ENCODE measurements around the gene NLRP8.
"Not testable (repeated sequence)": the region's sequence is repeated elsewhere in the genome, so short reads cannot be mapped to it uniquely, and the experiment has no call there.

Gene NLRP8

GRCh38 chr19:55985254-55985653, 37.6 kb downstream of the NLRP8 start:
- FAIRE-seq: no peak
- TF ChIP-seq TAF1 (IDR thresholded peaks at IDR 0.05; ENCODE audit: borderline replicate concordance, low read depth, low read length) (no peak), POLR2AphosphoS5 (IDR thresholded peaks at IDR 0.05; ENCODE audit: low read depth, low read length) (no peak), POLR2A (IDR thresholded peaks at IDR 0.05; ENCODE audit: low read depth, low read length) (no peak)

GRCh38 chr19:55986487-55986886, 38.9 kb downstream of the NLRP8 start, which contains the start of gene NLRP5:
Gene NLRP5 (plus strand): TSS chr19:55986775.
- DNase-seq (ENCODE audit: insufficient read length): no peak
- FAIRE-seq: no peak
- TF ChIP-seq TAF1 (IDR thresholded peaks at IDR 0.05; ENCODE audit: borderline replicate concordance, low read depth, low read length) (no peak), POLR2A (IDR thresholded peaks at IDR 0.05; ENCODE audit: low read depth, low read length) (no peak), POLR2AphosphoS5 (IDR thresholded peaks at IDR 0.05; ENCODE audit: low read depth, low read length) (no peak)

More at GRCh38 chr19:55985254-55985653, 37.6 kb downstream of the NLRP8 start:
- no peak for DNase-seq (ENCODE audit: insufficient read length)

GRCh38 chr19:55990831-55991230, 43.2 kb downstream of the NLRP8 start:
- DNase-seq (ENCODE audit: insufficient read length) (no peak), FAIRE-seq (no peak)
- TF ChIP-seq POLR2AphosphoS5 (IDR thresholded peaks at IDR 0.05; ENCODE audit: low read depth, low read length) (no peak), TAF1 (IDR thresholded peaks at IDR 0.05; ENCODE audit: borderline replicate concordance, low read depth, low read length) (no peak), POLR2A (IDR thresholded peaks at IDR 0.05; ENCODE audit: low read depth, low read length) (no peak)

GRCh38 chr19:55993492-55993891, 45.9 kb downstream of the NLRP8 start:
- no peak for TF ChIP-seq POLR2A (IDR thresholded peaks at IDR 0.05; ENCODE audit: low read depth, low read length)
- no peak for TF ChIP-seq TAF1 (IDR thresholded peaks at IDR 0.05; ENCODE audit: borderline replicate concordance, low read depth, low read length)
- TF ChIP-seq POLR2AphosphoS5 (IDR thresholded peaks at IDR 0.05; ENCODE audit: low read depth, low read length): no peak
- FAIRE-seq (no peak), DNase-seq (ENCODE audit: insufficient read length) (no peak)

GRCh38 chr19:56014765-56015164, 67.1 kb downstream of the NLRP8 start:
- no peak for FAIRE-seq
- no peak for DNase-seq (ENCODE audit: insufficient read length)
- TF ChIP-seq POLR2AphosphoS5 (IDR thresholded peaks at IDR 0.05; ENCODE audit: low read depth, low read length): no peak
- TF ChIP-seq TAF1 (IDR thresholded peaks at IDR 0.05; ENCODE audit: borderline replicate concordance, low read depth, low read length): no peak
- TF ChIP-seq POLR2A (IDR thresholded peaks at IDR 0.05; ENCODE audit: low read depth, low read length): no peak

- no peak for TF ChIP-seq POLR2AphosphoS5 (IDR thresholded peaks at IDR 0.05; ENCODE audit: low read depth, low read length)
- DNase-seq (ENCODE audit: insufficient read length) (no peak), FAIRE-seq (no peak)
These were observed 68.1 kb downstream of the NLRP8 start for GRCh38 chr19:56015756-56016155.

GRCh38 chr19:56019325-56019724, 71.7 kb downstream of the NLRP8 start:
- not testable (repeated sequence) for FAIRE-seq; DNase-seq (ENCODE audit: insufficient read length)

- FAIRE-seq: not testable (repeated sequence)
These were observed 72.8 kb downstream of the NLRP8 start for GRCh38 chr19:56020355-56020975.

GRCh38 chr19:56026769-56027168, 79.1 kb downstream of the NLRP8 start:
- TF ChIP-seq TAF1 (IDR thresholded peaks at IDR 0.05; ENCODE audit: borderline replicate concordance, low read depth, low read length) (no peak), POLR2AphosphoS5 (IDR thresholded peaks at IDR 0.05; ENCODE audit: low read depth, low read length) (no peak), POLR2A (IDR thresholded peaks at IDR 0.05; ENCODE audit: low read depth, low read length) (no peak)
- FAIRE-seq (no peak), DNase-seq (ENCODE audit: insufficient read length) (no peak)

More at GRCh38 chr19:56020355-56020975, 72.8 kb downstream of the NLRP8 start:
- DNase-seq (ENCODE audit: insufficient read length): not testable (repeated sequence)

Measured in GM12892 (cell line).